GM18870 (cell line): ENCODE results near the gene DDX5.
"Not testable (repeated sequence)": the region's sequence is repeated elsewhere in the genome, so short reads cannot be mapped to it uniquely, and the experiment has no call there.

Source experiments
- ATAC-seq: cut with Tn5 transposase; IDR thresholded peaks from one replicate; pipeline ENCODE4 v1.9.1; 2021; ENCODE audit warnings: moderate library complexity; ENCODE audit not compliant: unreplicated experiment

DDX5 gene

DNA sequence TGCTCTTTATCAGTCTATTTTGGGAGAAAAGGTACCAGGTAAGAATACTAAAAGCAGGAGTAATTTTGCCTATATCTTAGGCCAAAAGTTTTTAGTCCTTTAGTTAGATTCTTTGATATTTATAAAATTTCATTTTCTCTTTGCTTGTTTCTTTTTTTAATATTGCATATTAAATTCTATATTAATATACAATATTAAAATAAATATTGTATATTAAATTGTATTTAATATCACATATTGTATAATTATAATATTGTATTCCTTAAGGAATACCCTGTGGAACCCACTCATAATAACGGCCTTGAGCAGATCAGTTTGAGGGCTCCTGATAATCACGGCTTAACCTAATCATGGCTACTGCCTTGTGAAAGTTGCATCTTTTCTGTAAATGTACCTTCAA is 2.6 kb upstream of the DDX5 start:
- no peak for ATAC-seq

GRCh38 chr17:64507413-64507782 is 1.3 kb upstream of the DDX5 start:
- peak; percentile 4 for ATAC-seq

DNA sequence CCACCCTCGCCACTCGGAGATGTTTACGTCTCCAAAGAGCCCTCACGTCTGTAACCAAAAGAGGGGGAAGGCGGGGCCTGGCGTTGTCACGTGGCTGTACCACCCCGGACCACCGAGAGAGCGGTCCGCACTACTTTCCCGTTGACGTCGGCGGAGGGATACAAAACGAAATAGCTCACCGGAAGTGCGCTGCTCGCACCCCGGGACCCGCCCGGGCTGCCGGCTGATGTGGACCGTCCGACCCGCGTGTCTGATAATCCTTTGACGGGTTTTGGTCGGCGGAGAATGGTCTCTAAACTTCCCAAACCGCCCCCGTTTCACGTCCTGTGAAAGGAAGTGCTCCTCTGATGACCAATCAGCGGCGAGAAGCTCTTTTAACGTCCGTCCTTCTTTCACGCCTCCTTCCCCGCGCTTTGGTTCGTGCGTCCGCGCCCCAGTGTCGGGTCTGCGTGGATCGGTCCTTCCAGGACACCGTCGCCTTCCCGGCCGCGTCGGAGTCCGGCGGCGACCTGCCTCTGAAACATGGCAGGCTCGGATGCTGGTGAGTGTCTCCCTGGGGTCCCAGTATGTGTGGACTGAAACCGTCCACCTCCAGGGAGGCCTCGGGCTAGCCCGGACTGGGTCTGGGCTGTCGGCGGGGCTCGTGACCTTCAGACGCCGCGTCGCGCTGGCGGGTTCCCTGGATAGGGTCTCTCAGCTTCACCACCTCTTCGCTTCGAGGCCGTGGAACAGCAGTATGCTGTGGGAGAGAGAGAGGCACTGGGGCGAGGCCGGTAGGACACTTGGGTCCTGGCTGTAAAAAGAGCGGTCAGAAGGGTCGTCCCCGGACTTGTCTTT is 705 bp upstream of the DDX5 start, which contains the start of gene CEP95:
Gene CEP95, plus strand, starts transcription at position 402 of the 837 bp plus-strand sequence. Its CDS starts 121 bp downstream, at position 523.
- ATAC-seq: peak; percentile 56

DNA sequence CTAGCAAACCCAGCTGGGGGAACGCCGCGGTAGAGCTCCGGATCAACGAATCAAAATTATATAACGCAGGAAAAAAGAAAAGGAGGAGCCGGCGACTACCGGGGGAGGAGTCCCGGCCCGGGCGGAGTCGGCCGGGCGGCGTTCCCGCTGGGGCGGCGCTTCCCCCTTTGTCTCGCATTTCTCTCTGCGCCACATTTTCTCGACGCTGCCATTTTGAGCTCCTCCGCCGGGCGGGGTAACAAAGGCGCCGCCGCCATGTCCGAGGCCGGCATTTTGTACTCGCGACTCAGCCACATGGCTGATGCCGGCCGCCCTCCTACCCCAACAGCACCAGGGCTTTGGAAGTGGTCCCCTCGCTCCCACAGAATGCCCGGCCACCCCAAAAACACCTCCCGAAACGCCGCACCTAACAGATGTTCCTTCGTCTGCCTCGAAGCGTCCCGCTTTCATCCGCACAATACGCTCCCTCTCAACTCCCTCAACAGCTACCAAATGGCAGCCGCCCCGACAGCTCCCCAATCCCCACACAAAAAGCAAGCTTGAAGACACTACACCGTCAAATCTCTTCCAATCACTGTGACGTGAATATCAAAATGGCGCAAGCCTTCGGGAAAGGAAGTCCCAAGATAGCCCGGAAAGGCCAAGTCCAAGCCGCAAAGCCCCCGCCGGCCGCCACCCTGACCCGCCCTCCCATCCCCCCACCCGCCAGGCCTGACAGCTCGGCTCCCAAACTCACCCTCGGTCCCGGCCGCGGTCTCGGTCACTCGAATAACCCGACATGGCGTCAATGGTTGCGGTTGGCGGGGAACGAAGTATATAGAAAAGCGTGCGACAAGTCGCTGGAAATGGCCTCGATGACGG is 519 bp downstream of the DDX5 start:
- ATAC-seq: no peak

DNA sequence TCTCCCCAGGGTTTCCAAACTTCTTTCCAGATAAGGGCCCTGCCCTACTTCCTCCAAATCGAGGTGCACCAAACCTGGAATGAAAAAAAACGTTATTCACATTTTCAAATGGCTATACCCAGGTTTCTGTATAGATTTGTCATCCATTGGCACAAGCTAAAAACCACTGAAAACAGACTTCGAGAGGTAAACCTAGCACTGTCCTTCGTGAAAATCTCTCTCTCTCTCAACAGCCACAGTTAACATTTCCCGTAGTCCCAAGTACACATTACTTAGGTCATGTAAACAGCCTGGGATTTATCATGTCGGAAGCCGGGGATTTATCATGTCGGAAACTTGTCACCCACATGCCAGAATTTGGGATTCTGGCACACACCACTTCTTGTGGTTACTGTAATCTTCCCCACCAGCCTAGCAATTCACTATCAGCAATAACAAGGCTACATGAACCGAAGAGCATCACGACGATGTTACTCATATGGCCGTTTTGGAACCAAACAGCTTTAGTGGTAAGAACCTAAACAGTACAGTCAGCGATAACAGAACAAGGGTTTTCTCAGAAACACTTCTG is 1.2 kb downstream of the DDX5 start:
- ATAC-seq: no peak

DNA sequence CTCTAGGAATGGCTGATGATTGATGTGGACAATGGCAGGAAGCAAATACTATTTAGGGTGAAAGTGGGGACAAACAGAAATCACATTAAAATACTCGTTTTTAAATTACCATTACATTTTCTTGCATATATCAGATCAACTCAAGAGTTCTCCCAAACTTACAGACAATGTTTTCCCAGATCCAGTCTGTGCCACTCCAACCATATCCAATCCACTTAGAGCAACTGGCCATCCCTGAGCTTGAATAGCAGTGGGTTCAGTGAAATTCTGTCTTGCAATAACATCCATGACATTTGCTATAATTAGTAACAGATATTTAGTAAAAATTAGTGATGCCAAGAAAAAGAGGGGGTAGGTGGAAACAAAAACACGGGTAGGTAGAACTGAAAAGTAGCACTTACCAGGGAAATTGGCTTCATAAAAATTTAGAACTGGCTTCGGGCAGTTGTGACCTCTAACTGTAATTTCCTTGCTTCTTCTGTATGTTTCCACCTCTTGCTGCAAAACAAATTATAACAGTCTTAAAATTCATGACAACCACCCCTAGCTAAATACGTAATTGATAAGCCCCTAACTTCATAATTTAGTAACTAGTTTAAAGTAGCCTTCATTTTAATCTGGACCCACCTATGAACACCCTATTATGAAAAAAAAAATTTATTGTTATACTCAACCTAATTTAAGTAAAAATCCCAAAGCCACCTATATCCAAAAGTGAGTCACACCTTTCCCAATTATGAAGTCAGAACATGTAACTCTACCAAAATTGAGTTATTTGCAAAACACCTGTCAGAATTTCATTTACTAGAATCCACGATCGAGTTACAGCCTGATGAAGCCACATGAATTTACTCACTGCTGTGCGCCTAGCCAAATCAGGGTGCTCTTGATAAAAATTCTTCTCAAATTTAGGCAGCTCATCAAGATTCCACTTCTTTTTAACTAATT is 2.0 kb downstream of the DDX5 start:
- ATAC-seq: no peak

- ATAC-seq: no peak
These were observed 2.7 kb downstream of the DDX5 start for GRCh38 chr17:64503341-64503740.

DNA sequence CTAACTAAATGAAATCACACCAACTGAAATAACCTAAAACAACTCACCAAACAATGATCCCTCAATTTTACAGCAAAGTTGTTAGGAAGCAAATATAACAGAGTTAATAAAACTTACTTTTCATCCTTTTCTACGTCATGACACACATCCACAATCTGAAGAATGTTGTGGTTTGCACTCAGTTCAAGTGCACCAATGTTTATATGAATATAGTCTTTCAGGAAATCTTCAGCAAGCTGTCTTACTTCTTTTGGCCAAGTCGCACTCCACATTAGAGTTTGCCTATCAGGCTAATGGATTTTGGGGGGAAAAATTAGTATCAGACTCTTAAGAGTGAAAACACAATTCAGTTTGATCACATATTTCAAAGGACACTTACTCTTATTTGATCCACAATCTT is 3.3 kb downstream of the DDX5 start:
- ATAC-seq: no peak

GRCh38 chr17:64502021-64502420 is 4.1 kb downstream of the DDX5 start:
- ATAC-seq: no peak

DNA sequence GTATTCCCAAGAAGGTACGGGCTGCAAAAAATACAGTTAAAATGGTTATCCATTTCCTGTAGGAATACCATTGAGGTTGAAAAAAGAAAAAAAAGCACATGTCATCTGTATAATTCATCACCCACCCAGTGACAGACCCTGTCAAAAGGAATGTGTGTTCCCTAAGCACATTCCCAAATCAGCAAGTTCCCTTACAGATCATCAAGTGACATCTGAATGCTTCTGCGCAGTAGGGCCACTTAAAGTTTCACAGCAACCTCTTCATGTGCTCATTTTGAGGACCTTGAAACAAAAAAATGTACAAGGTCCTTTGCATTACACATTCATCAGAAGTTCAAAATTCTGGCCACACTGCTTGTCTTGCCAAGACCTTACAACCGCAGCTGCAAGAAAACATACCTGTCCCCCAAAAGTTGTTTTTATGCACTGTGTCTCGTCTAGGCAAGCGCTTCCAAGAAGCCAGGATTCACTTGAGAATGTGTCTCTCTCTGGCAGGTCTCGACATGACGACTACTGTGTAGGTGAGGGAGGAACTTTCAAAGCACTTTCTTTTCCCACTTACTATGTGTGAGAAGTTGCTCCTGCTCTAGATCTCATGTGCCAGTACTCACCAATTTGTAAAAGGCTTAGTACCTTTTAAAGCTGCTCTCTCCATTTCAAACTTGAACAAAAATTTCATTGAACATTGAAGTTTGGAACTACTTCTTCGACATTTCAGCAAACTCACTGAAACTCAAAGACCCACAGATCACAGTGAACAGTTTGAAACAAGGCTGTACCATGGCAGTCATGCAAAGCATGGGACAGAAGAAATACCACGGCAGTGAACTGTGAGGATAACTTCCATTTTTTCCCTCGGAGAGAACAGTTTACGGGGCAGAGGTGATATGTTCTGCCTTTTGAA is 5.0 kb downstream of the DDX5 start:
- ATAC-seq: no peak

DNA sequence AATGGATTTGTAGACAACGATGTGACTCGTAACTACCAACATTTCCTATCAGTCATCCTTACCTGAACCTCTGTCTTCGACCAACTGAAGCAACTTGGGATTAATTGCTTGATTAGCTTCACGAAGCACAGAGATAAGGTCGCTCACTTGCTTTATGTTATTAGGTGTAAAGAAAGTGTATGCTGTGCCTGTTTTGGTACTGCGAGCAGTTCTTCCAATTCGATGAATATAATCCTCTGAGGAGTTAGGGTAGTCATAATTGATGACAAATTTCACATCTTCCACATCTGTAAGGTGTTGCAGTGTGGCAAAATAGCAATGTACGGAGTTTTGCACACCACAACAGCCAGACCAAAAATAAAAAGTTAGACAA is 5.6 kb downstream of the DDX5 start:
- no peak for ATAC-seq

DNA sequence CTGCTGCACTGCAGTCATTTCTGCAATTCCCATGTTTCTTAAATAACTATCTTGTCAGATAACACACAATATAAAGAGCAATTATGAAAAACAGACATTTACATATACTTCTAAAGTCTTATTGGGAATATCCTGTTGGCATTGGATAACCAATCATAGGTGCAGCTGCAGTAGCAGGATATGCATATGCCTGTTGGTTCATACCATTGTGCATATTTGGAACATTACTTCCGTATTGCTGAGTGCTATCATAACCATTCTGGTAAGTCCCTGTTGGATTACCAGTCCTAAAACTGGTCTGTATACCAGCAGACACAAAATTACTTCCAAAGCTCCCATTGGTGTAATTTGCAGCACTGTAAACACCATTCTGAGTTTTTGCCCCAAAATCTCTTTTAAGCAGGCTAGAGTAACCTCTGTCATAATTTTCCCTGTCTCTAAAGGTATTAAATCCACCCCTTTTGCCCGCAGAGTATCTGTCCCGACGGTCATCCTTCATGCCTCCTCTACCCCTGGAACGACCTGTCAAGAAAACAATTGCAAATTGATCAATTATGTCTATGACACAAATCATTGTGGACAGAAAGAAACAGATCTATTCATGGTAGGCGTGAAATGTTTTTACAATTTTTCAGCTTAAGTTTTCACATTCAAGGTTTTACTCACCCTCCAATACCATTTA is 6.1 kb downstream of the DDX5 start:
- no peak for ATAC-seq

DNA sequence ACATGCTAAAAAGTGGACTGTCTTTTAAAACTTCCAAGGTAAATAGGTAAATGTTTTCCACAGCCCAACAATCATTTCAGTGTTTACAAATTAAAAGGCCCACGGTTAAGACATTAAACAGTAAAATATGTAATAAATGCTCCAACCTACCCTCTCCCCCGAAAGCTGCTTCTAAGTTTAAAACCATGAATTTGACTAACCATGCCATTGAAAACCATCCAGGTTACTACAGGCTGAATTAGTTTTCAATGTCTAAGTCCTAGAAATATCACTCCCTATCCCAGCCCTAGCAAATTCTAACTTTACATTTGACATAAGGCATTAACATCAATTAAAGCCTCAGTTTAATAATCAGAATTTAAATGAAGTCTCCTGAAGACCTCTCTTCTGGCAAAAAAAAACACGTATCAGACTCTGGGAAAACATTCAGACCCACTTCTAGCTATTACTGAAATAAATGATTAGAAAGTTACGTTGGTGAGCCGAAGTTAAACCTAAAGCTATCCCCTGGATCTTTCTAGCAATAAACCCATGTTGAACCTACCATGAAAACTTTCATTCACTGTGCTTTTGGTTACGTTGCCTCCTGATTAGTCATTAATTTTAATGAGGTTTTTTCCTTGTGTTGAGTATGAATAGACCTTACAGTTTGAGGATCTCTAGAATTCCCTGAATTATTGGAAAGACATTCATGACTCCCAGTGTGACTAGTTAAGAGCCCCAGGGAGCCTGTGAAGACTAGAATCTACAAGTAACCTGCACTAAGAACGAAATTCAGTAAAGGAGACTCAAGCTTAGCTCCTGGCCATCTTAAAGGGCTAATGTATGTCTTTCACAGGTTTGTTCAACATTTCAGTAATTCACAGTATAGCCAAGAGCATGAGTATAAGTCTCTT is 7.5 kb downstream of the DDX5 start:
- no peak for ATAC-seq

- no peak for ATAC-seq
These were observed 8.5 kb downstream of the DDX5 start for GRCh38 chr17:64497565-64498035.

DNA sequence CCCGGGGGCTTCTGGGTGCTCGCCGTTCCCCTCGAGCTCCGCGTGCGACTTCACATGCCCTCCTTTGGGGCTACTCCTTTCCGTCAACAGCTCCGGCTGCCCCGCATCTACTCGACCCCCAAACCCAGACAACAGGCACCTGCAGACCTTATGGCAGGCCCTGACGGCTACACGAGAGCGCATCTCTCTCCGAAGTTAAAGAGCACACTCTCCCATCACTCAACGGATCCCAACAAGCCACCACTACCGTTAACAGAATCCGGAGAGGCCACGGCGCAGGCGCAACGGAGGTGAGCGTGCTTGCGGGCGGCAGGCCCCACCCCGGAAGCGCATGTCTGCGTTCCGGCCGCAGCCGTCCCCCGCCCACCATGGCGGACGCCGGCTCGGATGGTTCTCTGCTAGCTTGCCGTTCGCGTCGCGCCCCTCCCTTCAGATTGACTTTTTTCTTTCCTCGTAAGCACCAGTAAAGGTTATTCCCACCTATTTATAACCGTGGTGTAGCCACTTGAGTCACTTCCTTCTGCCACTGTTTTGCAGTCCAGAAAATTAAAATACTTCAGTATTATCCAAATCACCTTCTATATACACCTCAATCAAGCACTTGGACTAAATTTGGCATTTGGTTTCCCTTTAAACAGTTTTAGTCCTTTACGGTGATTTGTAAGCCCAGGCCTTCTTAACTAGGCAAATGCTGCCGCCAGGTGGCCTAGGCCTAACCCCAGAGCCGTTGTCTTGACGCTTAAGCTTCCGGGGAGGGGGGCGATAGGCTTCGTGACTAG is 9.1 kb downstream of the DDX5 start, which contains the start of gene POLG2:
Gene POLG2, minus strand, starts transcription at position 269 of the 779 bp plus-strand sequence. Its CDS starts 86 bp downstream, at position 183.
- ATAC-seq: peak; percentile 60

GRCh38 chr17:64496348-64496785 is 9.7 kb downstream of the DDX5 start:
- no peak for ATAC-seq

GRCh38 chr17:64495300-64495699 is 10.8 kb downstream of the DDX5 start:
- ATAC-seq: not testable (repeated sequence)
